H1 (cell line): ENCODE data around the gene ZNF577. TPM values are rescaled to one million over a fixed set of nuclear protein-coding genes. Genes with fewer than 3 reads are reported as not detected.

Experiments used
- CTCF ChIA-PET: fragments of 300-600 bp; sonication (Branson Sonifier 250); formaldehyde crosslinking; loops from one replicate; lab custom pipeline; 2021; ENCODE audit not compliant: partially characterized antibody; lab: Charles Lee
- POLR2A ChIA-PET: fragments of 300-600 bp; sonication (Branson Sonifier 250); formaldehyde crosslinking; loops from one replicate; lab custom pipeline; 2021; ENCODE audit warnings: inconsistent platforms; ENCODE audit not compliant: partially characterized antibody; lab: Charles Lee
- DNase-seq, 2 experiments: peaks; one replicate each; pipeline versions ENCODE4 v3.0.0 to v3.0.0-alpha.2; 2010 to 2022; ENCODE audit warnings: low spot score in 2 of 2, low read depth in 1 of 2, mixed read lengths in 1 of 2
- FAIRE-seq: peaks from 2 replicates; lab custom pipeline; 2011; peaks lifted over from hg19 to GRCh38; lab: Jason Lieb, UNC
- H2AFZ ChIP-seq: 2 replicates; pipeline ENCODE4 v1.8.1; 2012; ENCODE audit warnings: low read length, inconsistent platforms
- H2AK5ac ChIP-seq: 2 replicates; pipeline ENCODE4 v1.6.1; 2013; ENCODE audit warnings: low read depth, low read length
- H2BK120ac ChIP-seq: replicated peaks from 2 replicates; pipeline ENCODE3; 2013; ENCODE audit warnings: low read depth, low read length, inconsistent platforms
- H2BK12ac ChIP-seq: 2 replicates; pipeline ENCODE4 v1.6.1; 2013; ENCODE audit warnings: low read depth, low read length
- H2BK15ac ChIP-seq: 2 replicates; pipeline ENCODE4 v1.6.1; 2013; ENCODE audit warnings: low read length
- H2BK20ac ChIP-seq: 2 replicates; pipeline ENCODE4 v1.6.1; 2013; ENCODE audit warnings: low read length
- H2BK5ac ChIP-seq: 2 replicates; pipeline ENCODE4 v1.6.1; 2013; ENCODE audit warnings: low read depth, low read length
- H3K14ac ChIP-seq: 2 replicates; pipeline ENCODE4 v1.6.1; 2013; ENCODE audit warnings: inconsistent platforms; ENCODE audit not compliant: insufficient read length
- H3K18ac ChIP-seq: 2 replicates; pipeline ENCODE4 v1.6.1; 2013; ENCODE audit warnings: low read length; ENCODE audit errors: extremely low read depth
- H3K23ac ChIP-seq: 2 replicates; pipeline ENCODE4 v1.6.1; 2013; ENCODE audit warnings: inconsistent platforms; ENCODE audit not compliant: insufficient read length
- H3K23me2 ChIP-seq: 2 replicates; pipeline ENCODE4 v1.6.1; 2013; ENCODE audit warnings: low read depth, low read length
- H3K27ac ChIP-seq: 2 replicates; pipeline ENCODE4 v1.6.1; 2011; ENCODE audit warnings: low read depth, low read length, inconsistent platforms
- H3K27me3 ChIP-seq, 4 experiments: replicated peaks in 1 of 4; 1 replicate in 1 of 4; 2 replicates in 3 of 4; pipeline versions ENCODE4 v1.6.1 to v1.8.1; 2011 to 2013; ENCODE audit warnings: low read length in 3 of 4, mild to moderate bottlenecking in 3 of 4, inconsistent platforms in 2 of 4, mixed read lengths in 2 of 4, moderate library complexity in 1 of 4; ENCODE audit not compliant: control insufficient read depth in 3 of 4, insufficient read depth in 3 of 4; ENCODE audit errors: extremely low read depth in 1 of 4
- H3K36me3 ChIP-seq, 4 experiments: 2 replicates each; pipeline versions ENCODE4 v1.6.1 to v1.8.1; 2011 to 2013; ENCODE audit warnings: mild to moderate bottlenecking in 4 of 4, low read length in 3 of 4, moderate library complexity in 2 of 4, control low read depth in 1 of 4, inconsistent platforms in 1 of 4; ENCODE audit not compliant: insufficient read depth in 4 of 4, control insufficient read depth in 2 of 4
- H3K4ac ChIP-seq: replicated peaks from 2 replicates; pipeline ENCODE3; 2013; ENCODE audit warnings: low read length, low read depth, mixed read lengths, inconsistent platforms; ENCODE audit not compliant: insufficient read length
- H3K4me1 ChIP-seq, 4 experiments: replicated peaks in 1 of 4; 1 replicate in 1 of 4; 2 replicates in 3 of 4; pipeline versions ENCODE4 v1.6.1 to v1.8.1; 2011 to 2013; ENCODE audit warnings: low read length in 3 of 4, inconsistent platforms in 2 of 4, mixed read lengths in 1 of 4; ENCODE audit not compliant: insufficient read depth in 4 of 4, control insufficient read depth in 3 of 4
- H3K4me2 ChIP-seq, 2 experiments: 2 replicates each; pipeline versions ENCODE4 v1.6.1 to v1.8.1; 2011 to 2013; ENCODE audit warnings: low read depth in 2 of 2, low read length in 2 of 2, control low read depth in 1 of 2, inconsistent platforms in 1 of 2, mild to moderate bottlenecking in 1 of 2; ENCODE audit not compliant: insufficient read depth in 1 of 2
- H3K4me3 ChIP-seq, 4 experiments: fragments of 200-600, 300-600 bp in 1 of 4; sonication (generic), shearing (Covaris generic), sonication (Bioruptor Twin) in 1 of 4; 2 replicates each; pipeline versions ENCODE4 v1.5.1 to v1.8.1; 2011 to 2016; ENCODE audit warnings: low read length in 4 of 4, low read depth in 3 of 4, control low read depth in 2 of 4, inconsistent platforms in 2 of 4, mild to moderate bottlenecking in 2 of 4, mixed read lengths in 1 of 4, moderate library complexity in 1 of 4; ENCODE audit not compliant: insufficient read depth in 2 of 4; ENCODE audit errors: extremely low read depth in 1 of 4
- H3K56ac ChIP-seq: replicated peaks from 2 replicates; pipeline ENCODE3; 2013; ENCODE audit warnings: low read depth, mild to moderate bottlenecking, mixed read lengths, low read length, inconsistent platforms; ENCODE audit not compliant: insufficient read length
- H3K79me1 ChIP-seq: 2 replicates; pipeline ENCODE4 v1.6.1; 2013; ENCODE audit warnings: low read depth, low read length, control low read depth
- H3K79me2 ChIP-seq, 2 experiments: 2 replicates each; pipeline versions ENCODE4 v1.6.1 to v1.8.1; 2012 to 2013; ENCODE audit warnings: low read length in 2 of 2, mild to moderate bottlenecking in 2 of 2, inconsistent platforms in 1 of 2; ENCODE audit not compliant: insufficient read depth in 2 of 2, control insufficient read depth in 1 of 2
- H3K9ac ChIP-seq, 4 experiments: replicated peaks in 1 of 4; 1 replicate in 1 of 4; 2 replicates in 3 of 4; pipeline versions ENCODE4 v1.6.1 to v1.8.1; 2011 to 2013; ENCODE audit warnings: low read depth in 3 of 4, low read length in 3 of 4, control low read depth in 2 of 4, mild to moderate bottlenecking in 2 of 4, moderate library complexity in 2 of 4, inconsistent platforms in 1 of 4; ENCODE audit errors: extremely low read depth in 1 of 4
- H3K9me3 ChIP-seq, 2 experiments: 2 replicates each; pipeline versions ENCODE4 v1.6.1 to v1.8.1; 2012 to 2013; ENCODE audit warnings: mild to moderate bottlenecking in 2 of 2, moderate library complexity in 2 of 2, control low read depth in 1 of 2, inconsistent platforms in 1 of 2, low read depth in 1 of 2, low read length in 1 of 2, mixed read lengths in 1 of 2; ENCODE audit not compliant: insufficient read depth in 2 of 2
- H4K20me1 ChIP-seq, 2 experiments: replicated peaks in 1 of 2; 2 replicates each; pipeline versions ENCODE3 to v1.8.1; 2011 to 2013; ENCODE audit warnings: inconsistent platforms in 2 of 2, low read length in 2 of 2, mild to moderate bottlenecking in 1 of 2; ENCODE audit not compliant: insufficient read depth in 2 of 2, control insufficient read depth in 1 of 2
- H4K5ac ChIP-seq: 2 replicates; pipeline ENCODE4 v1.6.1; 2013; ENCODE audit warnings: low read length, low read depth, mixed read lengths, inconsistent platforms; ENCODE audit not compliant: insufficient read length
- H4K8ac ChIP-seq: 2 replicates; pipeline ENCODE4 v1.8.0; 2013; ENCODE audit warnings: mild to moderate bottlenecking, moderate library complexity, low read length, inconsistent platforms; ENCODE audit not compliant: insufficient read depth; ENCODE audit errors: extremely low read depth
- H4K91ac ChIP-seq: replicated peaks from 2 replicates; pipeline ENCODE3; 2013; ENCODE audit warnings: low read length, mixed read lengths, inconsistent platforms; ENCODE audit not compliant: insufficient read length
- CEBPB ChIP-seq: IDR thresholded peaks from 2 replicates; pipeline ENCODE4 v1.6.1; 2012; ENCODE audit warnings: low read depth, low read length
- CREB1 ChIP-seq: IDR thresholded peaks from 2 replicates; pipeline ENCODE4 v1.6.1; 2012; ENCODE audit warnings: inconsistent platforms
- CTCF ChIP-seq, 3 experiments: IDR thresholded peaks; 1 replicate in 2 of 3; 2 replicates in 1 of 3; pipeline versions ENCODE4 v1.5.1 to v1.6.1; 2011; ENCODE audit warnings: low read length in 3 of 3, mild to moderate bottlenecking in 3 of 3, inconsistent platforms in 2 of 3, low read depth in 1 of 3, moderate library complexity in 1 of 3; ENCODE audit not compliant: insufficient read depth in 1 of 3; ENCODE audit errors: control extremely low read depth in 1 of 3
- HDAC2 ChIP-seq, 2 experiments: fragments of 300-600 bp in 1 of 2; sonication (generic) in 1 of 2; IDR thresholded peaks; 2 replicates each; pipeline ENCODE4 v1.6.1; 2011 to 2012; ENCODE audit warnings: low read depth in 2 of 2, low read length in 2 of 2, mild to moderate bottlenecking in 2 of 2, moderate library complexity in 2 of 2, borderline replicate concordance in 1 of 2, inconsistent platforms in 1 of 2
- KDM4A ChIP-seq: IDR thresholded peaks from one replicate; pipeline ENCODE4 v1.7.1; 2012; ENCODE audit warnings: low read depth, mild to moderate bottlenecking, moderate library complexity, low read length, inconsistent platforms; ENCODE audit not compliant: severe bottlenecking
- NRF1 ChIP-seq: IDR thresholded peaks from 2 replicates; pipeline ENCODE4 v1.6.1; 2011; ENCODE audit warnings: mild to moderate bottlenecking, low read depth, low read length, improper control_type of control experiment
- RNF2 ChIP-seq: fragments of 200-900, 300-1000 bp; sonication (generic); IDR thresholded peaks from 2 replicates; pipeline ENCODE4 v1.7.1; 2016; ENCODE audit warnings: borderline replicate concordance, low read depth, mild to moderate bottlenecking, antibody characterized with exemption, low read length; ENCODE audit not compliant: poor library complexity, severe bottlenecking; ENCODE audit errors: missing control alignments
- SP4 ChIP-seq: IDR thresholded peaks from 2 replicates; pipeline ENCODE4 v1.6.1; 2012; ENCODE audit warnings: low read length, inconsistent platforms
- SRF ChIP-seq: IDR thresholded peaks from 2 replicates; pipeline ENCODE4 v1.6.1; 2011; ENCODE audit warnings: mild to moderate bottlenecking, low read depth, low read length, moderate library complexity
- TAF1 ChIP-seq: IDR thresholded peaks from 2 replicates; pipeline ENCODE4 v1.6.1; 2011; ENCODE audit warnings: mild to moderate bottlenecking, low read depth, low read length
- WGBS, 2 experiments: shearing (Covaris generic) in 1 of 2; methylation state at CpG; one replicate each; pipeline versions ENCODE4 v1.1.6 to v1.1.7; 2013 to 2015; ENCODE audit warnings: low lambda C conversion rate in 2 of 2, mixed read lengths in 2 of 2, inconsistent platforms in 1 of 2, low coverage in 1 of 2, missing lambda C conversion rate in 1 of 2; ENCODE audit not compliant: insufficient replicate concordance in 2 of 2, insufficient coverage in 1 of 2, insufficient read length in 1 of 2; ENCODE audit errors: extremely low coverage in 1 of 2, missing lambda C conversion rate in 1 of 2; 5-methylcytosine and 5-hydroxymethylcytosine counted together
- polyA plus RNA-seq, 7 experiments: library from polyadenylated mRNA; depleted of rRNA in 3 of 7; stranded (reverse) in 5 of 7; unstranded in 2 of 7; fragments of >200 nt in 5 of 7; fragments of 200-250 nt in 2 of 7; gene quantifications; 1 replicate in 5 of 7; 2 replicates in 1 of 7; 4 replicates in 1 of 7; pipeline versions ENCODE4 v1.2.1 to v1.2.3, GENCODE V29; 2011 to 2013; ENCODE audit warnings: missing spikeins in 2 of 7, mixed read lengths in 2 of 7
- total RNA-seq: library from RNA; stranded (reverse); fragmentation: NEBNext Ultra II Directional; extraction: Animal tissue kit (Norgen Biotek cat#: 25700); gene quantifications from 2 replicates; pipeline ENCODE4 v1.2.1, GENCODE V29; 2021

ZNF577 gene
- total and polyA plus RNA-seq, 2 of the 8 experiments (the other 6 are each of a cell fraction or from before 2014, with no cell fraction given) = 13.8 to 14.9 TPM

DNA sequence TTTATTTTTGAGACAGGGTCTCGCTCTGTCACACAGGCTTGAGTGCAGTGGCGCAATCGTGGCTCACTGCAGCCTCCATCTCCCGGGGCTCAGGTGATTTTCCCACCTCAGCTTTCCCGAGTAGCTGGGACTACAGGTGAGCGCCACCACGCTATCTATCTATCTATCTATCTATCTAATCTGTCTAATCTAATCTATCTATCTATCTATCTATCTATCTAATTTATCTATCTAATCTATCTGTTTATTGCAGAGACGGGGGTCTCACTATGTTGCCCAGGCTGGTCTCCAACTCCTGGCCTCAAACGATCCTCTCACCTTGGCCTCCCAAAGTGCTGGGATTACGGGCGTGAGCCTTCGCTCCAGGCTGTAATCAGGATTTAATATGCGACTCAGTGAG, 40.1 kb upstream of the ZNF577 start:
- Histone ChIP-seq H3K23ac (no peak overlapping the region), H2BK12ac (no peak overlapping the region; the same call in 1 of the 2 replicates), H3K79me2 (peaks cover 0 to 49% of the 10 kb centered on the region in 2 experiments; a peak in 3 of 4 replicates), H3K18ac (peak overlapping the region; percentile 25; the same call in 1 of the 2 replicates), H3K27ac (peak overlapping the region; percentile 99), H2BK5ac (peak overlapping the region; percentile 98; the same call in 1 of the 2 replicates), H3K9ac (peak overlapping the region in 3 of 4 experiments; percentile 90 to 97 (median 93); a peak in 6 of 7 replicates), H4K8ac (no peak overlapping the region), H3K4ac (no peak overlapping the region), H2BK120ac (peak overlapping the region; percentile 28), H3K4me1 (no peaks in the 10 kb centered on the region; a peak in 1 of 7 replicates), H3K4me2 (peak overlapping the region; percentile 57 to 83), H4K20me1 (peaks cover 0 to 2% of the 10 kb centered on the region in 2 experiments), H2AK5ac (no peak overlapping the region), H3K9me3 (peaks cover 22 to 26% of the 10 kb centered on the region in 2 experiments), H2BK20ac (no peak overlapping the region), H3K79me1 (0 out of 2 replicates have a peak, but pooled peaks cover 3% of the 10 kb centered on the region), H2AFZ (peak overlapping the region; percentile 82), H3K14ac (no peak overlapping the region), H3K4me3 (peak overlapping the region; percentile 65 to 98 (median 93)), H4K5ac (no peak overlapping the region), H3K56ac (no peak overlapping the region), H4K91ac (no peak overlapping the region), H3K36me3 (peaks cover 2 to 26% (median 11%) of the 10 kb centered on the region in 4 experiments; a peak in 6 of 8 replicates), H3K27me3 (no peaks in the 10 kb centered on the region), H3K23me2 (peaks cover 5% of the 10 kb centered on the region; the same call in 1 of the 2 replicates), H2BK15ac (no peak overlapping the region)
- DNase-seq = no peak
- WGBS, 2 experiments = 43% methylated on average over 13 of the region's 13 CpGs; no CpG with 5 or more reads in 1 of the 2 experiments
- no peak for FAIRE-seq
- ChIA-PET POLR2A (interaction anchor here (1.0 to 2.1 kb wide), 3 partner anchors 18 to 25 kb away, joined by 3 to 7 read pairs (median 3); partner anchors contain the start of gene ZNF649), CTCF (interaction anchor here (1.2 kb wide), 1 partner anchor 28 kb away, joined by 3 read pairs; no protein-coding TSS in a partner anchor)
- TF ChIP-seq RNF2 (no peak), CEBPB (no peak), SRF (no peak), KDM4A (no peak), NRF1 (no peak), TAF1 (no peak), SP4 (no peak), CREB1 (no peak), CTCF (IDR thresholded peaks at IDR 0.05; ENCODE audit: control extremely low read depth in 1 of 3, insufficient read depth in 1 of 3, low read depth in 1 of 3, low read length in 3 of 3) (no peak), HDAC2 (IDR thresholded peaks at IDR 0.05; ENCODE audit: borderline replicate concordance in 1 of 2, low read depth in 2 of 2, low read length in 2 of 2) (no peak)
